B cell (primary cell): ENCODE results near the gene DENND10. TPM values are rescaled to one million over a fixed set of nuclear protein-coding genes. Genes with fewer than 3 reads are reported as not detected.

Experiments
- ATAC-seq: fragments of 200-7000 bp; cut with Tn5 transposase; one replicate; pipeline ENCODE4 v1.10.0; 2021; ENCODE audit warnings: low read depth, mild to moderate bottlenecking, moderate number of reproducible peaks, moderate library complexity
- CTCF ChIA-PET: fragments of 350-600 bp; sonication (Branson Sonifier 250); formaldehyde crosslinking; loops from one replicate; lab custom pipeline; 2021; ENCODE audit warnings: antibody characterized with exemption, inconsistent platforms; lab: Charles Lee
- POLR2A ChIA-PET: fragments of 350-600 bp; sonication (Branson Sonifier 250); formaldehyde crosslinking; loops from one replicate; lab custom pipeline; 2021; ENCODE audit warnings: antibody characterized with exemption; lab: Charles Lee
- DNase-seq: peaks from one replicate; pipeline ENCODE4 v3.0.0; 2013
- H2AFZ ChIP-seq: 2 replicates; pipeline ENCODE4 v1.6.1; 2012; ENCODE audit warnings: mild to moderate bottlenecking, low read depth, low read length; ENCODE audit not compliant: insufficient read depth, poor library complexity, severe bottlenecking
- H3K27ac ChIP-seq, 2 donors: 1 replicate in 1 of 2; 2 replicates in 1 of 2; pipeline ENCODE4 v1.5.1; 2012 to 2013; ENCODE audit warnings: low read length in 2 of 2, mild to moderate bottlenecking in 2 of 2, moderate library complexity in 1 of 2
- H3K27me3 ChIP-seq, 4 experiments: fragments of 200-600 bp in 1 of 4; sonication (generic) in 1 of 4; replicated peaks in 1 of 4; 1 replicate in 2 of 4; 2 replicates in 2 of 4; pipeline versions ENCODE4 v1.6.1 to v1.7.0; 2013 to 2016; ENCODE audit warnings: low read length in 3 of 4, mild to moderate bottlenecking in 2 of 4, mixed read lengths in 1 of 4, moderate library complexity in 1 of 4; ENCODE audit not compliant: insufficient read depth in 4 of 4, control insufficient read depth in 3 of 4; ENCODE audit errors: control extremely low read depth in 1 of 4
- H3K36me3 ChIP-seq, 2 experiments: replicated peaks in 1 of 2; 1 replicate in 1 of 2; 2 replicates in 1 of 2; pipeline versions ENCODE4 v1.6.1 to v1.7.1; 2013; ENCODE audit warnings: low read length in 1 of 2; ENCODE audit not compliant: insufficient read depth in 2 of 2, control insufficient read depth in 1 of 2; ENCODE audit errors: control extremely low read depth in 1 of 2, extremely low read depth in 1 of 2
- H3K4me1 ChIP-seq, 2 donors: fragments of 200-600 bp in 1 of 2; sonication (generic) in 1 of 2; 1 replicate in 1 of 2; 2 replicates in 1 of 2; pipeline versions ENCODE4 v1.5.1 to v1.6.1; 2013 to 2017; ENCODE audit warnings: low read length in 2 of 2; ENCODE audit not compliant: control insufficient read depth in 2 of 2, insufficient read depth in 2 of 2
- H3K4me2 ChIP-seq: replicated peaks from 2 replicates; pipeline ENCODE3; 2012; ENCODE audit warnings: mild to moderate bottlenecking, low read depth, low read length; ENCODE audit not compliant: poor library complexity, severe bottlenecking
- H3K4me3 ChIP-seq, 5 experiments: fragments of 200-600 bp in 1 of 5; sonication (generic) in 1 of 5; 1 replicate in 3 of 5; 2 replicates in 2 of 5; pipeline versions ENCODE4 v1.5.1 to v1.7.0; 2011 to 2016; ENCODE audit warnings: low read length in 4 of 5, mild to moderate bottlenecking in 4 of 5, low read depth in 2 of 5, control low read depth in 1 of 5, moderate library complexity in 1 of 5; ENCODE audit not compliant: insufficient read depth in 1 of 5; ENCODE audit errors: control extremely low read depth in 1 of 5, extremely low read depth in 1 of 5
- H3K79me2 ChIP-seq: fragments of 200-600 bp; sonication (generic); one replicate; pipeline ENCODE4 v1.6.0; 2016; ENCODE audit warnings: low read length; ENCODE audit not compliant: control insufficient read depth, insufficient read depth
- H3K9ac ChIP-seq: fragments of 200-600 bp; sonication (generic); 2 replicates; pipeline ENCODE4 v1.6.1; 2017; ENCODE audit warnings: mild to moderate bottlenecking, low read length, moderate library complexity
- H3K9me3 ChIP-seq, 3 donors: one replicate each; pipeline versions ENCODE4 v1.6.1 to v1.7.1; 2013; ENCODE audit warnings: low read length in 2 of 3; ENCODE audit not compliant: control insufficient read depth in 2 of 3, insufficient read depth in 1 of 3; ENCODE audit errors: control extremely low read depth in 1 of 3
- H4K20me1 ChIP-seq: 2 replicates; pipeline ENCODE4 v1.6.0; 2012; ENCODE audit warnings: mild to moderate bottlenecking, low read length; ENCODE audit not compliant: insufficient read depth, control insufficient read depth, poor library complexity, severe bottlenecking
- H3K27ac Mint-ChIP-seq: one replicate; pipeline ENCODE4 v1.8.0; 2021; ENCODE audit warnings: mixed read lengths
- H3K27me3 Mint-ChIP-seq: one replicate; pipeline ENCODE4 v1.8.0; 2021; ENCODE audit warnings: mixed read lengths
- H3K4me1 Mint-ChIP-seq: one replicate; pipeline ENCODE4 v1.8.0; 2021; ENCODE audit warnings: mixed read lengths
- H3K4me3 Mint-ChIP-seq: one replicate; pipeline ENCODE4 v1.8.0; 2021; ENCODE audit warnings: mixed read lengths
- H3K9me3 Mint-ChIP-seq: one replicate; pipeline ENCODE4 v1.8.0; 2022; ENCODE audit warnings: mixed read lengths; ENCODE audit not compliant: insufficient read depth
- CTCF ChIP-seq: fragments of 200-600 bp; IDR thresholded peaks from one replicate; pipeline ENCODE4 v1.8.0; 2022; ENCODE audit warnings: antibody characterized with exemption, mild to moderate bottlenecking
- EZH2 ChIP-seq: IDR thresholded peaks from 2 replicates; pipeline ENCODE4 v1.6.1; 2012; ENCODE audit warnings: borderline replicate concordance, low read depth, mild to moderate bottlenecking, moderate library complexity, low read length; ENCODE audit not compliant: insufficient read depth, poor library complexity, severe bottlenecking
- WGBS: methylation state at CpG from one replicate; pipeline ENCODE4 v1.1.5; 2013; ENCODE audit warnings: missing lambda C conversion rate; ENCODE audit not compliant: insufficient coverage; 5-methylcytosine and 5-hydroxymethylcytosine counted together
- intact Hi-C: fragments of 100-400 bp; cut with micrococcal nuclease; formaldehyde crosslinking; loops from one replicate; pipeline ENCODE4 v1.10.0; 2022
- polyA plus RNA-seq: library from polyadenylated mRNA; depleted of rRNA; stranded (reverse); fragments of >200 nt; gene quantifications from 2 replicates; pipeline ENCODE4 v1.2.3, GENCODE V29; 2012
- total RNA-seq, 2 donors: library from RNA; stranded (reverse); fragments of 120-200 nt in 1 of 2; gene quantifications; 1 replicate in 1 of 2; 2 replicates in 1 of 2; pipeline versions ENCODE4 v1.2.3 to v1.2.4, GENCODE V29; 2013 to 2022

Gene DENND10
- total and polyA plus RNA-seq, 2 donors (not counting 1 experiment from before 2014, with no cell fraction given), result 16.6 to 24.4 TPM

- TF ChIP-seq EZH2, result no peak
- no peak for TF ChIP-seq CTCF
- Histone ChIP-seq H3K9me3 (no peaks in the 10 kb centered on the region), H3K4me3 (peak overlapping the region; percentile 35 to 67 (median 55)), H2AFZ (peak overlapping the region; percentile 80), H4K20me1 (no peaks in the 10 kb centered on the region), H3K27me3 (no peaks in the 10 kb centered on the region), H3K27ac (peak overlapping the region; percentile 8 to 57), H3K4me2 (peak overlapping the region; percentile 76), H3K36me3 (peaks cover 3 to 13% of the 10 kb centered on the region in 2 experiments), H3K9ac (peak overlapping the region; percentile 69), H3K4me1 (peaks cover 7 to 11% of the 10 kb centered on the region in 2 donors), H3K79me2 (no peaks in the 10 kb centered on the region)
- no peaks in the 10 kb centered on the region for H3K27me3 Mint-ChIP-seq
- peak overlapping the region; percentile 86 for H3K27ac Mint-ChIP-seq
- ATAC-seq (peak; percentile 56), DNase-seq (peak; percentile 50)
- no peaks in the 10 kb centered on the region for H3K9me3 Mint-ChIP-seq
- CTCF ChIA-PET, result interaction anchor here (0.7 to 1.3 kb wide), 4 partner anchors 30 to 314 kb away, joined by 3 to 5 read pairs (median 4); no protein-coding TSS in a partner anchor
- H3K4me3 Mint-ChIP-seq, result peak overlapping the region; percentile 86
- POLR2A ChIA-PET, result no interaction called here
- intact Hi-C loops, result no loop called here
- peaks cover 20% of the 10 kb centered on the region for H3K4me1 Mint-ChIP-seq
- WGBS, result 0% methylated on average over 3 of the region's 10 CpGs
These were observed 27.8 kb downstream of the DENND10 start for GRCh38 chr10:119131512-119132240.
